Fibroblast of villous mesenchyme (primary cell): ENCODE measurements around the gene ZNF236. TPM values are rescaled to one million over a fixed set of nuclear protein-coding genes. Genes with fewer than 3 reads are reported as not detected.
"Not testable (repeated sequence)": the region's sequence is repeated elsewhere in the genome, so short reads cannot be mapped to it uniquely, and the experiment has no call there.

Experiments
- DNase-seq: peaks from one replicate; pipeline ENCODE4 v3.0.0-alpha.2; 2010; ENCODE audit warnings: low read depth
- H3K4me3 ChIP-seq: 2 replicates; pipeline ENCODE4 v1.5.1; 2011; ENCODE audit warnings: low read depth, mild to moderate bottlenecking, low read length
- small RNA-seq: library from RNA; depleted of rRNA; stranded (forward); fragments of <200 nt; gene quantifications from one replicate; pipeline ENCODE3, GENCODE V24; 2012
- total RNA-seq: library from RNA; depleted of rRNA; stranded (reverse); fragments of >200 nt; gene quantifications from 2 replicates; pipeline ENCODE4 v1.2.3, GENCODE V29; 2012
- TF ChIP-seq, protein P1 (sequence below): IDR thresholded peaks from 2 replicates; pipeline ENCODE4 v1.5.1; 2012; ENCODE audit warnings: low read depth, mild to moderate bottlenecking, low read length; ENCODE audit not compliant: insufficient read depth

Gene ZNF236
- total RNA-seq, 1 donor, result 12.5 TPM

DNA sequence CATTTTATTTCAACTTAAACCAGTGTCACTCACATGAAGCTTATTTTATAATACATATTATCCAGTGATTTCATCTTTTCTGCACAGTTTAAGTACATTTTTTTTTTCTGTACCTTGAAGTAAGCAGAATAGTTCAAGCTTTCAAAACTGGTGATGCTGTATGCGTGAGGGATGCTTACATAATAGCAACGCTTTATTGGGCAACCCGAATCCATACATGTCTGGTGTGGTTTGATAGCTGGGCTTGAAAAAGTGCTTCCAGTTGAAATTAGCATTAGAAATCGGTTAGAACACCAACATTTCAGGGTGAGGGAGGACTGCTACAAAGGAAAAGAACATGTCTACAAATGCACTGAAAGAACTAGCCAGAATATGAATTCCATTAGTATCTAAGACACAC is 192.8 kb downstream of the ZNF236 start:
- H3K4me3 ChIP-seq, result no peak overlapping the region
- peak; percentile 68 for DNase-seq
- TF ChIP-seq, protein P1, sequence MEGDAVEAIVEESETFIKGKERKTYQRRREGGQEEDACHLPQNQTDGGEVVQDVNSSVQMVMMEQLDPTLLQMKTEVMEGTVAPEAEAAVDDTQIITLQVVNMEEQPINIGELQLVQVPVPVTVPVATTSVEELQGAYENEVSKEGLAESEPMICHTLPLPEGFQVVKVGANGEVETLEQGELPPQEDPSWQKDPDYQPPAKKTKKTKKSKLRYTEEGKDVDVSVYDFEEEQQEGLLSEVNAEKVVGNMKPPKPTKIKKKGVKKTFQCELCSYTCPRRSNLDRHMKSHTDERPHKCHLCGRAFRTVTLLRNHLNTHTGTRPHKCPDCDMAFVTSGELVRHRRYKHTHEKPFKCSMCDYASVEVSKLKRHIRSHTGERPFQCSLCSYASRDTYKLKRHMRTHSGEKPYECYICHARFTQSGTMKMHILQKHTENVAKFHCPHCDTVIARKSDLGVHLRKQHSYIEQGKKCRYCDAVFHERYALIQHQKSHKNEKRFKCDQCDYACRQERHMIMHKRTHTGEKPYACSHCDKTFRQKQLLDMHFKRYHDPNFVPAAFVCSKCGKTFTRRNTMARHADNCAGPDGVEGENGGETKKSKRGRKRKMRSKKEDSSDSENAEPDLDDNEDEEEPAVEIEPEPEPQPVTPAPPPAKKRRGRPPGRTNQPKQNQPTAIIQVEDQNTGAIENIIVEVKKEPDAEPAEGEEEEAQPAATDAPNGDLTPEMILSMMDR, result no peak

DNA sequence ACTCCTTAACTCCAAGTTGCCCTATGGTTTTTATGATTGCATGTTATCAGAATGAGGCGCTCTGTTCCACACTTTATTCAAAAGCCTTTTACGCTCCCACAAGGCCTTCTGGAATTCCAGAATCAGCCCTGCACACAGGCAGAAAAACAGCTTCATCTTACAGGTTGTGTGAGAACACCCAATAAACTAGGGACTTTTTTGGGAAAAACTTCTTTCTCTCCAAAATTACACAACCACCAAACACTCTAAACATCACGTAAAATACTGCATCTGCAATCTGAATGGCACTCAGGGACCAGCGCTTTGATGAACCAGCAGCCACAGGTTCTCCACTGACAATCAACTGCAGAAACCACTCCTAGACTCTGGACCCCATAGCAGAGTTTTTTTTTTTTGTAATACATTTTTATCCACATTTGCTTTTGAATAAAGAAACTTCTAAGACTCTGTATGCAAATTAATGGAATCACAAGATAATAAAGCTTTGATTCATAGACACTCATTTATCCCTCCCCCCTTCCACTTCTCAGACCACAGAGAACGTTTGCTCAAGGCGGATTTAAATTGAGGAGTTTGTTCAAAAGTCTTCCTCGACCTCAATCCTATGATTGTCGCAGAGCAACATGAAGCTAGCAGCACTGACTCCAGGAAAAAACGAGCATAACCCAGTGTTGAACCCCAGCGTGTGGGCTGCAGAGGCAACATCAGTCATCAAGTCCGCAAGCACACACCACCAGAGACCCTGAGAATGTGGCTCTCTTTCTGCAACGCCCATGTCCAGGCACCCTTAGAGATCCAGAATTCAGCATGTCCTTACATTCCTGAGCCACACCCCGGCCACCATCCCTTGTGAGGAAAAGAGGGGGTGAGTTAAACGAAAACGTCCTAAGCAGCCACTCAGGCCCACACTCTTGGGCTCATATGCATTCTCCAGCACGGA is 193.7 kb downstream of the ZNF236 start:
- no peak for DNase-seq
- TF ChIP-seq, protein P1, result no peak
- no peak overlapping the region for H3K4me3 ChIP-seq

DNA sequence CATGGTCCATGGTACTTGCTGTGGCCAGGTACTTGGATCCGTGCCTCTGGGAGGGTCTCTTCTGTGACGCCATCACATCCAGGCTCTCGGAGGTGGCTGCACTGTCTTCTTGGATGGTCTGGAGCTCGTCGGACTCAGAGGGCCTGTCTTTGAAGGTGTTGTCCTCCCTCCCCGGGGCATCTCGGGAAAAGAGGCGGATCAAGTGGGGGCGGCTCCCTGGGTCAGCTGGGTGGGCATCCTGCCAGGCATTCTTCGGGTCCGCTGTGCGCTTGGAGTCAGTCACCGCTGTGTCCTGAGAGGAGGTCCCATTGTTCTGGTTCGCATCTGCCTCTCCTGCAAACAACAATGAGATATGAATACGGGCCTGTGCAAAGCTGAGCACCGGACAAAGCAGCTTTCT is 194.6 kb downstream of the ZNF236 start:
- TF ChIP-seq, protein P1, result no peak
- H3K4me3 ChIP-seq, result no peak overlapping the region
- DNase-seq, result no peak

DNA sequence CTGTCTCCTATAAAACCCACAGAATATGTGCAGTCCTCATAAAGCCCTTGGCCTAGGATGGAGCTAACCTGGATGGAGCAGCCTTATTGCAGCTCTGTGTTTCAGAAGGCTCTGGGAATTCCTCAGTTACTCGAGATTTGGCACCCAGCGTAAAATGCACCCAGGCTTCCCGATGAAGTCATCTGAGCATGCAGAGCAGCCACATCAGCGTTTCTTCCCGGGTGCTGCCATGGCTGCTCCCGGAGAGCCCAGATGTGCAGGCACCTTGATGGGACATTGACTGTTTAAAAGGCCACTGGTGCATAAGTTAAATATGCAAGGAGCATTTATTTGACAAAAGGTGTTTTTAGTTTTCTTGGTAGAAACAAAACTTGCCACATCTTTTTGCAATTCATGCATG is 195.0 kb downstream of the ZNF236 start:
- no peak for DNase-seq
- H3K4me3 ChIP-seq, result no peak overlapping the region
- TF ChIP-seq, protein P1, result no peak

DNA sequence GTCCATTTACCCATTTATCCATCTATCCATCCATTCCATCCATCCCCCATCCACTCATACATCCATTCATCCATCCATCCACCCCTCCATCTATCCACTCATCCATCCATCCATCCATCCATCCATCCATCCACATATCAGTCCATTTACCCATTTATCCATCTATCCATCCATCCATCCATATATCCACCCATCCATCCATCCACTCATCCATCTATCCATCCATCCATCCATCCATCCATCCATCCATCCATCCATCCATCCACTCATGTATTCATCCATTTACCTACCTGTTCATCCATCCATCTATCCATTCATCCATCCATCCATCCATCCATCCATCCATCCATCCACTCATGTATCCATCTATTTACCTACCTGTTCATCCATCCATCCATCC is 196.3 kb downstream of the ZNF236 start:
- not testable (repeated sequence) for DNase-seq, H3K4me3 ChIP-seq

DNA sequence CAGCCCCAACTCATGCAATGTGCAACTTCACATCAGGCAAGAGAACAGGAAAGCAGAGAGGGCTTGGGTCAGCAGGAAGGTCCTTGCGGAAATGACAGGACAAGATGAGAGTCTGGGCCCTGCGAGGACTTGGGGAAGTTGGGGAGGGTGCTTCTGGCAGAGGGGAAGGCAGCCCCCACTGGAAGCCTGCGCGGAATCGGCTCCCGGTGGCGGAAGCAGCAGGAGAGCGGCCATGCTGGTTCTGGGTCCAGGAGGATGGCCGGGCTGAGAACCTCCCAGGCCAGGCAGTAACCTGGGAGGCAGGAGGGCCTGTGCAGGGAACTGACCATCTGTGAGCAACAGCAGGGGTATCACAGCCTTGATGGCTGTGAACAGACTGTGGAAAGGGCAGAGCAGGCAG is 197.3 kb downstream of the ZNF236 start:
- TF ChIP-seq, protein P1, result no peak
- no peak for DNase-seq
- H3K4me3 ChIP-seq, result no peak overlapping the region

Small RNAs within 50 kb of the gene (small RNA-seq; reads per million reads assigned to genes)
- not detected for gene RF00017
- 0.28 reads per million for gene RNU6-346P
